22Rv1 (cell line): ENCODE data around the gene FAM131A.

Experiments
- CTCF ChIP-seq: fragments of 450-650 bp; IDR thresholded peaks from 2 replicates; pipeline ENCODE4 v1.5.1; 2017; ENCODE audit warnings: mild to moderate bottlenecking
- ZFX ChIP-seq: fragments of 450-650 bp; IDR thresholded peaks from 2 replicates; pipeline ENCODE4 v1.6.1; 2017; ENCODE audit warnings: antibody characterized with exemption, borderline replicate concordance

- no peak for TF ChIP-seq CTCF
- no peak for TF ChIP-seq ZFX
These were observed 45.8 kb downstream of the FAM131A start for GRCh38 chr3:184383033-184383740.
